GM03348 (cell line): Measurements from ENCODE around the gene LIN7C.

ENCODE experiments used
- DNase-seq: peaks from one replicate; pipeline ENCODE4 v3.0.0; 2012; ENCODE audit warnings: low spot score

LIN7C gene

DNA sequence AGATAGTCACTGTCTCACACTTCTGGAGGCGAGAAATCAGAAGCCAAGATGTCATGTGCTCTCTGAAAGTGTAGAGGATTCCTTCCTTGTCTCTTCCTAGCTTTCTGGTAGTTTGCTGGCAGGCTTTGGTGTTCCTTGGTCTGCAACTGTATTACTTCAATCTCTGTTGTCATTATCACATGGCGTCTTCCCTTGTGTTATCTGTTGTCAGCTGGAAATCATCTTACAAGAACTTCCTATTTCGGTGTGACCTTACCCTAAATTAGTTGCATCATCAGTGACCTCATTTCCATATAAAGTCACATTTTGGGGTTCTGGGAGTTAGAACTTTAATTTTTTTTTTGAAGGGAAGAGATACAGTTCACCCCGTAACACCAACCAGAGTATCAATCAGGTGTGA is 3.3 kb upstream of the LIN7C start:
- DNase-seq: no peak

- no peak for DNase-seq
Measured at GRCh38 chr11:27507557-27508322, 1.2 kb upstream of the LIN7C start.

DNA sequence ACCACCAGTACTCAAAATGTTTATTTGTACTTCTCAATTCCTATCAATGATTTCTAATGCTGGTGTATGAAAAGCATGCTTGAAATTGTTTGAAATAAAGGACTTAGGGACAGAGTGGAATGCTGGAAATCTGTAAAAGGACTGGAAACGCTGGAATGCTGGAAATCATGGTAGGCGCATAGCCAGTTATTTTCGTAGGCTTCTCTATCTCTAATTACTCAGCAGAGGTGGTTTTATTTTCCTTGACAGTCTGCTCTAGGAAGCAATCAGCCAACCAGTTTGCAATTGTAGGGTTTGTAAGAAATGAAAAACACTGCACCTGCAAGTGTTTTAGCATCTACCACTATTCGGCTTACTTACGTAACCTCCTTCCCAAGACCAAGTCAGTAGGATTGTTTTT is 788 bp downstream of the LIN7C start:
- DNase-seq: no peak

GRCh38 chr11:27504205-27504604 is 2.4 kb downstream of the LIN7C start:
- no peak for DNase-seq

DNA sequence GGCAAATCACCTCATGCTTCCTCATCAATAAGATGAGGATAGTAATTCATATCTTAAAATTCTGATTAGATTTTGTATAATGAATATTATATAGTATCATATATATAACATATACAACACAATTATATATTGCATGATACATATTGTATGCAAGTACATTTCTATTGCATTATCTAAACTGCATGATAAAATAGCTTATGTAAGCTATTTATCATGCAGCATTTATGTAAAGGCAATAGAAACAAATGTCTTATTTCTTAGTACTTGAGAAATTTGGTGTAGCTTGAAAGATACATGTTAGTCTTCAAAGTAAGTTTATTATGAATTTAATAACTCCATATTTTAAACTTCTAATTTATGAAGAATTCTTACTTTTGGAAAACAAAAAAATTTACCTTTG is 5.5 kb downstream of the LIN7C start:
- DNase-seq: no peak

DNA sequence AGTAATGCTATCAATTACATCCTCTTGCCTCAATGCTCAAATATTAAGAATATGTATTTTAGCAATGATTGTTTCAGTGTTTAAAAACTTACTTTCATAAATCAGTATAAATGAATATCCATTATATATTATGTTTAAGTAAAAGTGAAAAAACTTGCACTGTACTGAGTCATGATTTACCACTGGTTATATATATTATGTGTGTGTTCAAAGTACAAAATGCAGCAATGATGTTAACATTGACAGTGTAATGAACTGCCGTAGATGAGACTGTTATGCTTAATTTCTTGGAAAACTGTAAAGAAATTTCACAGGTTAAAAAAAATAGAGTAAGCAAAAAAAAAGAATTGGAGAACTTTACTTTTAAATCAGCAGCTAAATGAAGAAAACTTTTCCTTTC is 8.7 kb downstream of the LIN7C start:
- DNase-seq: no peak

- peak; percentile 32 for DNase-seq
Measured at GRCh38 chr11:27497284-27497866, 9.2 kb downstream of the LIN7C start.

- DNase-seq: peak; percentile 28
Measured at GRCh38 chr11:27496461-27496860, 10.1 kb downstream of the LIN7C start.

DNA sequence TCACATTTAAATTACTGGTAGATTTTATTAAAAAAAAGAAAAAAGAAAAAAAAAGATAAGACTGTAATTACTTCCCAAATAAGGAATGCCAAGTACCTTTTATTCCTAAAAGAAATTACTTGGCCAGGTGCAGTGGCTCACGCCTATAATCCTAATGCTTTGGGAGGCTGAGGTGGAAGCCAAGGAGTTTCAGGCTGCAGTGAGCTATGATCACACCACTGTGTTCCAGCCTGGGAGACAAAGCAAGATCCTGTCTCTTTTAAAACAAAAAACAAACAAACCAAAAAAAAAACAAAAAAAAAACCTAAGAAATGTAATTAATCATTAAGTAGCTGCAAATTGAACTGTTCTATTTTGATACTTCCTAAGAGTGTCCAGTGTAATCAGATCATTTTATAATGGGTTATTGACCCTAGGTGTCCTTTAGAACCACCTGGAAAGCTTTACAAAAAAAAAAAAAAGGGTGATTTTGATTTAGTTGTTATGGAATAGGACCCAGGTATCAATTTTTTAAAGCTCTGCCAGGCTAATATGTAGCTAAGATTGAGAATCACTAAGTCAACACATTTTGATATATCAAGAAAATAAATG is 10.8 kb downstream of the LIN7C start:
- DNase-seq: no peak

- no peak for DNase-seq
Measured at GRCh38 chr11:27489092-27489491, 17.5 kb downstream of the LIN7C start.

DNA sequence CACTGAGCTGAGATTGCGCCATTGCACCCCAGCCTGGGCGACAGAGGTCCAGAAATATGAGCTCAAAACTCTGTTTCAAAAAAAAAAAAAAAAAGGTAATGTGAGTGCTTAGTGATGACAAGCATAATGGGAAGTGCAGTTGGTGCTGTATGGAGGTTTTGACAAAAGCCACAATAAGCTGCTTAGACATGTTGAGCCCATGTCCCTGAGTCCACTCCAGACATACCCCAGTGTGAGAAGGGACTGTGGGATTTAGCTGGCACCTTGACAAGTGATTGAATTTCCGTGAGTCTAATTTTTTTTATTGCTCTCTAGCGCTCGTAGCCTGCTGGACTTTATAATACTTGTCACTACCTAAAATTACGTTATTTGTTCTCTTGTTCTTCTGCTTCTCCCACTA is 18.9 kb downstream of the LIN7C start:
- no peak for DNase-seq

GRCh38 chr11:27485930-27486773 is 20.4 kb downstream of the LIN7C start:
- peak; percentile 61 for DNase-seq

DNA sequence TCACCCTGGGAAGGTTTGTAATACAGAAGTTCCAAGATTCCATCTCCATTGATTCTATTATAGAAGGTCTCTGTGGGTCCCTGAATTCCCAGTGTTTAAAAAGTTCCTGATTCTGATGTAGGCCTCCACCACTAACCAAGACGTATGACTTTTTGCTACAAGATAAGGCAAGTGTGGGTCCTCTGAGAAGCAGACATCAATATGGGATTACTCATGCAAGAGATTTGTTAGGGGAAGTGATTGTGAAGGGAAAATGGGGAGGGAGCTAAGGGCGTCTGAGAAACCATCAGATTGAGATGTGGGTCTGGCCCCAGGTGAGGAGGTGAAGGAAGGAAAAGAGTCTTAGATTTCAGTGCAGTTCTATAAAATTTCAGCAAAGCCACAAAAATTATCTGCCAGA is 23.8 kb downstream of the LIN7C start:
- DNase-seq: no peak

- no peak for DNase-seq
Measured at GRCh38 chr11:27481992-27482391, 24.6 kb downstream of the LIN7C start.

DNA sequence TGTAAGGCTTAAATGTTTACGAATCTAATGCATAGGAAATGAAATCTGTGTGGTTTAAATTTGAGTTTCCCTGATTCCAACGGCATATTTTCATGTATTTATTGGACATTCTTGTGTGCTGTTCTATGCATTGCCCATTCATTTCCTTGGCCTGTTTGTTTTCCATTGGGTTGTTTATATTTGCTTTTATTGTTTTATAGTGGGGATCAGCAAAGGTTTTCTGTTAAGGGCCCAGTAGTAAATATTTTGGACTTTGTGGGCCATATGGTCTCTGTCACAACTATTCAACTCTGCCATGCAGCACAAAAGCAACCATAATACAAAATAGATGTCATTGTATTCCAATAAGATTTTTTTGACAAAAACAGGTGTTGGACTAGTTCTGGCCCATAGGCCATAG is 28.7 kb downstream of the LIN7C start:
- no peak for DNase-seq

DNA sequence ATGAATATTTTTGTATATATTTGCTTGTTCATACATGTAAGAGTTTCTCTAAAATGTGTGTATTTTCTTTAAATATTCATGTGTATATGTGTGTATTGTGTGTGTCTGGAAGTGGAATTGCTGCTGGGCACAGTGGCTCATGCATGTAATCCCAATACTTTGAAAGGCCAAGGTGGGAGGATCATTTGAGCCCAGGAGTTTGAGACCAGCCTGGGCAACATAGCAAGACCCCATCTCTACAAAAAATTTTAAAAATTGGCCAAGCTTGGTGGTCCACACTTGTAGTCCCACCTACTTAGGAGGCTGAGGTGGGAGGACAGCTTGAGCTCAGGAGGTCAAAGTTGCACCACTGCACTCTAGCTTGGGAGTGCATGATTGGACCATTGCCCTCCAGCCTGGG is 29.3 kb downstream of the LIN7C start:
- DNase-seq: no peak

- DNase-seq: no peak
Measured at GRCh38 chr11:27475622-27476021, 30.9 kb downstream of the LIN7C start.

DNA sequence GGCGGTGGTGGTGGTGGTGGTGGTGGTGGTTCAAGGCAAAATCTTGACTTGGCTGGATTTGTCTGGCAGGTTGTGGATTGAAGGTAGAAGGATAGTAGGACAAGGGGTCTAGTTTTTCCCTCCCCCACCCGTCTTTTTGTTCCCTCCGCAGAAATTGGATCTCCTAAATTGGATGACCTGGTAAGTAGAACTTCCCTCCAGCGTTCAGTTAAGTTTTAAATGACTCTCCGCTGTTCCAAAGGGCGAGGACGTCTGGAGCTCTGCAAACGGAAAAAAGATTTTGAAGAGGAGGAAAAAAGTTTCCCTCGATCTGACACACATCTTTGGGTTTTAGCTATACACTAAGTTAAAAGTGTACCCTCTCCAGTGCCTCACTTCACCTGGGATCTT is 33.6 kb downstream of the LIN7C start:
- no peak for DNase-seq

DNA sequence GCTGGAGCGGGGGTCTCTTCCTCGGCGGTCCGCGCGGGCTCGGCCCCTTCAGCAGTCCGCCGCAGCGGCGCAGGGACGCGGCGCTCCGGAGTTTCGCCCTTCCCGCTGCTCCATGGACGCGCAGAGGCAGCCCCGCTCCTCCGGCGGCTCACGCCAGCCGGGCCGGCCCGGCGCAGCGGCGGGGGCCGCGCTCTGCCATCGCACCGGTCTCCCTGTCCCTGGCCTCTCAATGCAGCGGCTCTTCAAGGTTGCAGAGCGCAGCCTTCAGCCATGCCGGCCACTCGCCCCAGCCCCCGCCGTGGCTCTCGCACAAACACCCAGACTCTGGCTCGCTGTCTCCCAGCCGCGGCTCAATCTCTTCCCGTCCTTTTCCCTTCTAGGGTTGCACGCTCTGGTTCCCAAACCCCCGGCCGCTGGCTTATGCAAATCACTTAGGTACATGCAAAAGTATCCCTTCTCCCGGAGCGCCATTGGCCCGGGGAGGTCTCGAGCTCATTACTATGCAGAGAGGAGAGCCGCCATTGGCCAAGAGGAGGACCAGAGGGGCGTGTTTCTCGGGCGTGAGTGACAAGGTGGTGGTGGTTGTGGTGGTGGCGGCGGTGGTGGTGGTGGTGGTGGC is 34.1 kb downstream of the LIN7C start, which contains the start of gene LGR4:
LGR4 (minus strand) TSS at position 393 of the 619 bp plus-strand sequence. CDS start 488 bp downstream, outside the sequence.
- DNase-seq: peak; percentile 95

DNA sequence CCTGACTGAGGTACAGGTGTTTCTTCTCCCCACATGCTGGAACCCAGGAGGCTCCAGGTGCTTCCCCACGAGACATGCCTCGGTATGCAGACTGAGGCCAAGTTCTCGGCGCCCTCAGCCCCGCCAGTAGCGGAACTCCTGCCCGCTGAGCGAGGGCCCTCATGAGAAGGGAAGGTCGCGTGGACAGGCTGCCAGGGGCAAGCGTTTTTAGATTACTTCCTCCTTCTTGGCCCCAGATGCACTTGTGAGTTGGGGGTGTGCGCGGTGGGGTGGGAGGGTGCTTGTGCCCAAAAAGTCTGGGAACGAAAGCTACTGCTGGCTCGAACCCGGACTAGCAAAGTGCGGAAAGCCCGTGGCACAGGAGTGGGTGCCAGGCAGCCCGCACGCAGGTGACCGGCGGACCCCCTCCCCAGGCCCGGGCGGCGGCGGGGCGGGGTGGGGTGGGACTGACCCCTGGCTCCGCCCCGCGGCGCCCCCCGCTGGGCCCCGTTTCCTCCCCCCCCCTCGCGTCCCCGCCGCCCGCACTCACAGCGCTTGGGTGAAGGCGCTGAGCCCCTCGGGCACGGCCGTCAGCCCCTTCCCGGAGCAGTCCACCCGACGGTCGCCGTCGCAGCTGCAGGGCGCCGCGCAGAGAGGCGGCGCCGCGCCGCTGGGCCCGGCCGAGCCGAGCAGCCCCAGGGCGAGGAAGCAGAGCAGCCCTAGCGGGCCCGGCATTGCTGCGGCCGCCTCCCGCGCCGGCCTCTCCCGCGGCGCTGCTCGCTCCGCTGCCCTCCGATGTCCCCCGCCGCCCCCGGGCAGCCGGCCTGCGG is 34.8 kb downstream of the LIN7C start:
- peak; percentile 59 for DNase-seq
